K562 (cell line): Measurements from ENCODE around the gene AAMDC. TPM values are rescaled to one million over a fixed set of nuclear protein-coding genes. Genes with fewer than 3 reads are reported as not detected.

ENCODE experiments used
- ATAC-seq: fragments of 200-7000 bp; cut with Tn5 transposase; 3 replicates; pipeline ENCODE4 v1.9.1; 2020; ENCODE audit warnings: moderate library complexity
- BruUV-seq: library from RNA; stranded (reverse); fragments of 400-500 nt; replicated peaks from 2 replicates; lab custom pipeline; 2021; lab: Mats Ljungman, UMichigan
- CTCF ChIA-PET: fragments of 300-600 bp; formaldehyde crosslinking; extraction: SDS; loops from one replicate; lab custom pipeline; 2021; ENCODE audit warnings: low intra/inter-chr PET ratio; lab: Yijun Ruan, JAX
- POLR2A ChIA-PET: fragments of 300-600, 350-650 bp; sonication (Branson Sonifier 250); formaldehyde crosslinking; extraction: SDS; loops from one replicate; lab custom pipeline; 2021; ENCODE audit warnings: antibody characterized with exemption, inconsistent platforms; lab: Yijun Ruan, JAX
- DNase-seq, 4 experiments: peaks; one replicate each; pipeline versions ENCODE4 v3.0.0 to v3.0.0-alpha.2; 2011 to 2018; ENCODE audit warnings: low spot score in 3 of 4, mixed read lengths in 3 of 4; ENCODE audit errors: extremely low read depth in 1 of 4
- FAIRE-seq: peaks from 2 replicates; lab custom pipeline; 2011; peaks lifted over from hg19 to GRCh38; lab: Jason Lieb, UNC
- H2AFZ ChIP-seq: 2 replicates; pipeline ENCODE4 v1.6.0; 2011; ENCODE audit warnings: low read depth, low read length, control low read depth, inconsistent platforms
- H3K27ac ChIP-seq: fragments of 200-600 bp; 3 replicates; pipeline ENCODE4 v1.8.0; 2011; ENCODE audit warnings: low read depth, mild to moderate bottlenecking, control low read depth, inconsistent platforms, low read length, moderate library complexity, mixed read lengths; ENCODE audit errors: extremely low read depth
- H3K27me3 ChIP-seq, 2 experiments: fragments of 300-600 bp in 1 of 2; 2 replicates in 1 of 2; 3 replicates in 1 of 2; pipeline versions ENCODE4 v1.6.0 to v1.8.0; 2011; ENCODE audit warnings: inconsistent platforms in 2 of 2, low read length in 2 of 2, mild to moderate bottlenecking in 1 of 2, mixed read lengths in 1 of 2, moderate library complexity in 1 of 2; ENCODE audit not compliant: control insufficient read depth in 2 of 2, insufficient read depth in 2 of 2
- H3K36me3 ChIP-seq: fragments of 300-600 bp; 3 replicates; pipeline ENCODE4 v1.8.0; 2011; ENCODE audit warnings: mild to moderate bottlenecking, low read length, inconsistent platforms; ENCODE audit not compliant: control insufficient read depth, insufficient read depth
- H3K4me1 ChIP-seq, 2 experiments: fragments of 200-600 bp in 1 of 2; replicated peaks in 1 of 2; 2 replicates in 1 of 2; 3 replicates in 1 of 2; pipeline versions ENCODE4 v1.5.1 to v1.8.0; 2011; ENCODE audit warnings: inconsistent platforms in 2 of 2, low read length in 2 of 2, mild to moderate bottlenecking in 1 of 2, mixed read lengths in 1 of 2, moderate library complexity in 1 of 2; ENCODE audit not compliant: control insufficient read depth in 2 of 2, insufficient read depth in 2 of 2
- H3K4me2 ChIP-seq: 2 replicates; pipeline ENCODE4 v1.6.1; 2011; ENCODE audit warnings: low read length, control low read depth, inconsistent platforms, mixed read lengths; ENCODE audit not compliant: insufficient read depth
- H3K4me3 ChIP-seq: fragments of 200-600 bp; sonication (generic), shearing (Covaris generic); 2 replicates; pipeline ENCODE4 v1.5.1; 2016; ENCODE audit warnings: control low read depth, inconsistent platforms
- H3K79me2 ChIP-seq: fragments of 200-600 bp; 3 replicates; pipeline ENCODE4 v1.8.0; 2011; ENCODE audit warnings: low read length, inconsistent platforms; ENCODE audit not compliant: control insufficient read depth, insufficient read depth
- H3K9ac ChIP-seq, 2 experiments: 2 replicates each; pipeline versions ENCODE4 v1.6.0 to v1.6.1; 2011; ENCODE audit warnings: low read depth in 2 of 2, low read length in 2 of 2, control low read depth in 1 of 2, inconsistent platforms in 1 of 2, mild to moderate bottlenecking in 1 of 2, mixed read lengths in 1 of 2; ENCODE audit not compliant: insufficient read depth in 1 of 2
- H3K9me1 ChIP-seq: one replicate; pipeline ENCODE4 v1.6.0; 2011; ENCODE audit warnings: inconsistent platforms, mild to moderate bottlenecking, low read length, moderate library complexity; ENCODE audit not compliant: control insufficient read depth, insufficient read depth
- H3K9me3 ChIP-seq: replicated peaks from 2 replicates; pipeline ENCODE4 v1.5.1; 2011; ENCODE audit warnings: low read depth, low read length, inconsistent platforms; ENCODE audit not compliant: control insufficient read depth, insufficient read depth
- H4K20me1 ChIP-seq: replicated peaks from 2 replicates; pipeline ENCODE4 v1.6.1; 2011; ENCODE audit warnings: low read length, inconsistent platforms, mixed read lengths; ENCODE audit not compliant: control insufficient read depth, insufficient read depth
- BMI1 ChIP-seq: fragments of 150-350 bp; IDR thresholded peaks from 2 replicates; pipeline ENCODE4 v1.6.1; 2014; ENCODE audit warnings: low read length
- CHD4 ChIP-seq: fragments of 200-600 bp; sonication (generic); IDR thresholded peaks from 3 replicates; pipeline ENCODE4 v1.6.1; 2012; ENCODE audit warnings: low read depth, mild to moderate bottlenecking, mixed read lengths, low read length, inconsistent platforms; ENCODE audit not compliant: insufficient read depth, insufficient replicate concordance, poor library complexity, severe bottlenecking
- DDX20 ChIP-seq: fragments of 450-650 bp; IDR thresholded peaks from 2 replicates; pipeline ENCODE4 v1.6.1; 2016; ENCODE audit warnings: missing genetic modification characterization, low read depth, mild to moderate bottlenecking, missing compliant biosample characterization, moderate library complexity
- KDM4B ChIP-seq, 2 experiments: fragments of 450-650 bp in 1 of 2; sonication (generic) in 1 of 2; IDR thresholded peaks; 2 replicates each; pipeline ENCODE4 v1.6.1; 2016 to 2017; ENCODE audit warnings: borderline replicate concordance in 2 of 2, antibody characterized with exemption in 1 of 2, low read depth in 1 of 2, mild to moderate bottlenecking in 1 of 2
- KHSRP ChIP-seq: fragments of 450-650 bp; IDR thresholded peaks from 2 replicates; pipeline ENCODE4 v1.6.1; 2017
- MEIS2 ChIP-seq: fragments of 450-650 bp; IDR thresholded peaks from 2 replicates; pipeline ENCODE4 v1.6.1; 2014; ENCODE audit warnings: mild to moderate bottlenecking; ENCODE audit not compliant: partially characterized antibody
- RB1 ChIP-seq: fragments of 450-650 bp; IDR thresholded peaks from 2 replicates; pipeline ENCODE4 v1.6.1; 2017; ENCODE audit warnings: low read depth, mild to moderate bottlenecking
- RBM14 ChIP-seq: fragments of 200-400 bp; formaldehyde crosslinking; IDR thresholded peaks from 2 replicates; pipeline ENCODE4 v1.6.1; 2018; ENCODE audit warnings: low read depth, mild to moderate bottlenecking, low read length, moderate library complexity, borderline replicate concordance; ENCODE audit not compliant: insufficient read depth
- SRSF9 ChIP-seq: fragments of 200-400 bp; formaldehyde crosslinking; IDR thresholded peaks from 2 replicates; pipeline ENCODE4 v1.6.1; 2017; ENCODE audit warnings: low read depth, low read length, borderline replicate concordance
- TCF7 ChIP-seq: sonication (generic); IDR thresholded peaks from 2 replicates; pipeline ENCODE4 v1.6.1; 2016; ENCODE audit warnings: antibody characterized with exemption, borderline replicate concordance
- ZNF354B ChIP-seq: fragments of 250-450 bp; sonication (Bioruptor Pico); IDR thresholded peaks from 2 replicates; pipeline ENCODE4 v1.4.0; 2020
- ZNF668 ChIP-seq: fragments of 250-450 bp; sonication (Bioruptor Pico); IDR thresholded peaks from 2 replicates; pipeline ENCODE4 v1.8.0; 2022; ENCODE audit warnings: mild to moderate bottlenecking, inconsistent platforms
- WGBS: fragments of 100-300 bp; shearing (Covaris generic); methylation state at CpG from one replicate; pipeline ENCODE4 v1.1.6; 2016; ENCODE audit warnings: low coverage, mixed read lengths; ENCODE audit not compliant: insufficient coverage; ENCODE audit errors: missing lambda C conversion rate; 5-methylcytosine and 5-hydroxymethylcytosine counted together
- in situ Hi-C: fragments of 300-500 bp; cut with MboI; formaldehyde crosslinking; loops from 4 replicates; pipeline ENCODE4 v1.15.0; 2018; ENCODE audit warnings: inconsistent platforms, mixed read lengths
- intact Hi-C: fragments of 100-400 bp; cut with micrococcal nuclease; formaldehyde crosslinking; loops from 2 replicates; pipeline ENCODE4 v1.14.2; 2022
- polyA plus RNA-seq, 8 experiments: library from polyadenylated mRNA; depleted of rRNA in 4 of 8; stranded (reverse) in 5 of 8; unstranded in 3 of 8; fragments of >200 nt; fragmentation: Nextera tagmentation in 2 of 8; fragmentation: Illumina TruSeq in 1 of 8; extraction: Ambion mirVana in 2 of 8; extraction: Trizol in 1 of 8; gene quantifications; 2 replicates each; pipeline versions ENCODE4 v1.2.1 to v1.2.3, GENCODE V29; 2011 to 2014; ENCODE audit warnings: inconsistent platforms in 1 of 8, missing spikeins in 1 of 8
- total RNA-seq, 7 experiments: library from RNA; depleted of rRNA in 6 of 7; stranded (reverse); fragments of >200 nt in 6 of 7; fragmentation: Illumina TruSeq in 2 of 7; extraction: Trizol in 2 of 7; gene quantifications; 2 replicates each; pipeline versions ENCODE4 v1.2.1 to v1.2.3, GENCODE V29; 2011 to 2021; ENCODE audit warnings: low replicate concordance in 1 of 7
- TF ChIP-seq, protein P1 (sequence below): sonication (generic); formaldehyde crosslinking; IDR thresholded peaks from 2 replicates; pipeline ENCODE4 v1.8.0; 2023; ENCODE audit warnings: mild to moderate bottlenecking, missing genetic modification reagents
- TF ChIP-seq, protein P2 (sequence below): fragments of 450-650 bp; IDR thresholded peaks from 2 replicates; pipeline ENCODE4 v1.7.1; 2018; ENCODE audit warnings: mild to moderate bottlenecking, low read depth; ENCODE audit not compliant: partially characterized antibody
- TF ChIP-seq, protein P3 (sequence below): sonication (generic); IDR thresholded peaks from 2 replicates; pipeline ENCODE4 v1.6.1; 2016

The AAMDC gene
- total and polyA plus RNA-seq, 9 of the 15 experiments (the other 6 are each of a cell fraction or from before 2014, with no cell fraction given) = 10.4 to 40.6 (median 15.6) TPM

DNA sequence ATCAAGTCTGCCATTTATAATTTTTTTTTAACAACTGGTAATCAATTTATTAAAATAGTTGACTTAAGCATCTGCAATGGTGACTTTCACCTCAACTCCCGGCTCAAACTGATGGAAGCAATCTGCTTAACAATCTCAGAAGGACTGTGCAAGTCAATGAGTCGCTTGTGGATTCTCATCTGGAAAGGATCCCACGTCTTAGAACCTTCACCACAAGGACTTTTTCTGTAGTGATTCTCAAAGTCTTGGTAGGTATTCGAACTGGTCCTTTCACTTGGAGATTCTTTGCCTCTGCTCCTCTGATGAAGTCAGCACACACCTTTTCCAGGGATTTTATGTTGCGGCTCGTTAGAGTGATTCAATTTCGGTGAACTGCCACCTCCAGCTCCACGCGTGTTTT, 7.7 kb upstream of the AAMDC start:
- CTCF ChIA-PET = no interaction called here
- Histone ChIP-seq H3K4me3 (no peak overlapping the region), H3K9ac (no peak overlapping the region), H3K9me1 (no peaks in the 10 kb centered on the region), H3K4me2 (no peak overlapping the region), H3K36me3 (peaks cover 67% of the 10 kb centered on the region; the same call in 2 of the 3 replicates), H4K20me1 (no peaks in the 10 kb centered on the region), H3K27me3 (no peaks in the 10 kb centered on the region), H2AFZ (no peak overlapping the region), H3K4me1 (peaks cover 0 to 4% of the 10 kb centered on the region in 2 experiments; a peak in 1 of 5 replicates), H3K27ac (no peak overlapping the region), H3K9me3 (peaks cover 4% of the 10 kb centered on the region), H3K79me2 (peaks cover 94% of the 10 kb centered on the region)
- intact Hi-C loops (no loop called here), in situ Hi-C loops (no loop called here)
- no peak for DNase-seq
- WGBS = 89% methylated on average over 9 of the region's 9 CpGs
- no TSS peak for BruUV-seq
- no peak for ATAC-seq
- POLR2A ChIA-PET = no interaction called here
- FAIRE-seq = no peak
- TF ChIP-seq CHD4 (no peak), RB1 (no peak), TCF7 (no peak), KHSRP (no peak), ZNF354B (CRISPR knock-in tag) (no peak), ZNF668 (CRISPR knock-in tag) (no peak), KDM4B (IDR thresholded peaks at IDR 0.05; ENCODE audit: borderline replicate concordance in 2 of 2, low read depth in 1 of 2) (no peak), DDX20 (tag) (no peak), SRSF9 (no peak), BMI1 (no peak), MEIS2 (no peak), RBM14 (no peak)
- TF ChIP-seq, protein P1, sequence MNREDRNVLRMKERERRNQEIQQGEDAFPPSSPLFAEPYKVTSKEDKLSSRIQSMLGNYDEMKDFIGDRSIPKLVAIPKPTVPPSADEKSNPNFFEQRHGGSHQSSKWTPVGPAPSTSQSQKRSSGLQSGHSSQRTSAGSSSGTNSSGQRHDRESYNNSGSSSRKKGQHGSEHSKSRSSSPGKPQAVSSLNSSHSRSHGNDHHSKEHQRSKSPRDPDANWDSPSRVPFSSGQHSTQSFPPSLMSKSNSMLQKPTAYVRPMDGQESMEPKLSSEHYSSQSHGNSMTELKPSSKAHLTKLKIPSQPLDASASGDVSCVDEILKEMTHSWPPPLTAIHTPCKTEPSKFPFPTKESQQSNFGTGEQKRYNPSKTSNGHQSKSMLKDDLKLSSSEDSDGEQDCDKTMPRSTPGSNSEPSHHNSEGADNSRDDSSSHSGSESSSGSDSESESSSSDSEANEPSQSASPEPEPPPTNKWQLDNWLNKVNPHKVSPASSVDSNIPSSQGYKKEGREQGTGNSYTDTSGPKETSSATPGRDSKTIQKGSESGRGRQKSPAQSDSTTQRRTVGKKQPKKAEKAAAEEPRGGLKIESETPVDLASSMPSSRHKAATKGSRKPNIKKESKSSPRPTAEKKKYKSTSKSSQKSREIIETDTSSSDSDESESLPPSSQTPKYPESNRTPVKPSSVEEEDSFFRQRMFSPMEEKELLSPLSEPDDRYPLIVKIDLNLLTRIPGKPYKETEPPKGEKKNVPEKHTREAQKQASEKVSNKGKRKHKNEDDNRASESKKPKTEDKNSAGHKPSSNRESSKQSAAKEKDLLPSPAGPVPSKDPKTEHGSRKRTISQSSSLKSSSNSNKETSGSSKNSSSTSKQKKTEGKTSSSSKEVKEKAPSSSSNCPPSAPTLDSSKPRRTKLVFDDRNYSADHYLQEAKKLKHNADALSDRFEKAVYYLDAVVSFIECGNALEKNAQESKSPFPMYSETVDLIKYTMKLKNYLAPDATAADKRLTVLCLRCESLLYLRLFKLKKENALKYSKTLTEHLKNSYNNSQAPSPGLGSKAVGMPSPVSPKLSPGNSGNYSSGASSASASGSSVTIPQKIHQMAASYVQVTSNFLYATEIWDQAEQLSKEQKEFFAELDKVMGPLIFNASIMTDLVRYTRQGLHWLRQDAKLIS (CRISPR knock-in tag) = no peak
- TF ChIP-seq, protein P2, sequence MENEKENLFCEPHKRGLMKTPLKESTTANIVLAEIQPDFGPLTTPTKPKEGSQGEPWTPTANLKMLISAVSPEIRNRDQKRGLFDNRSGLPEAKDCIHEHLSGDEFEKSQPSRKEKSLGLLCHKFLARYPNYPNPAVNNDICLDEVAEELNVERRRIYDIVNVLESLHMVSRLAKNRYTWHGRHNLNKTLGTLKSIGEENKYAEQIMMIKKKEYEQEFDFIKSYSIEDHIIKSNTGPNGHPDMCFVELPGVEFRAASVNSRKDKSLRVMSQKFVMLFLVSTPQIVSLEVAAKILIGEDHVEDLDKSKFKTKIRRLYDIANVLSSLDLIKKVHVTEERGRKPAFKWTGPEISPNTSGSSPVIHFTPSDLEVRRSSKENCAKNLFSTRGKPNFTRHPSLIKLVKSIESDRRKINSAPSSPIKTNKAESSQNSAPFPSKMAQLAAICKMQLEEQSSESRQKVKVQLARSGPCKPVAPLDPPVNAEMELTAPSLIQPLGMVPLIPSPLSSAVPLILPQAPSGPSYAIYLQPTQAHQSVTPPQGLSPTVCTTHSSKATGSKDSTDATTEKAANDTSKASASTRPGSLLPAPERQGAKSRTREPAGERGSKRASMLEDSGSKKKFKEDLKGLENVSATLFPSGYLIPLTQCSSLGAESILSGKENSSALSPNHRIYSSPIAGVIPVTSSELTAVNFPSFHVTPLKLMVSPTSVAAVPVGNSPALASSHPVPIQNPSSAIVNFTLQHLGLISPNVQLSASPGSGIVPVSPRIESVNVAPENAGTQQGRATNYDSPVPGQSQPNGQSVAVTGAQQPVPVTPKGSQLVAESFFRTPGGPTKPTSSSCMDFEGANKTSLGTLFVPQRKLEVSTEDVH = no peak
- TF ChIP-seq, protein P3, sequence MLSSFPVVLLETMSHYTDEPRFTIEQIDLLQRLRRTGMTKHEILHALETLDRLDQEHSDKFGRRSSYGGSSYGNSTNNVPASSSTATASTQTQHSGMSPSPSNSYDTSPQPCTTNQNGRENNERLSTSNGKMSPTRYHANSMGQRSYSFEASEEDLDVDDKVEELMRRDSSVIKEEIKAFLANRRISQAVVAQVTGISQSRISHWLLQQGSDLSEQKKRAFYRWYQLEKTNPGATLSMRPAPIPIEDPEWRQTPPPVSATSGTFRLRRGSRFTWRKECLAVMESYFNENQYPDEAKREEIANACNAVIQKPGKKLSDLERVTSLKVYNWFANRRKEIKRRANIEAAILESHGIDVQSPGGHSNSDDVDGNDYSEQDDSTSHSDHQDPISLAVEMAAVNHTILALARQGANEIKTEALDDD = no peak
